ENCODE results near the gene BPIFB1.

DNA sequence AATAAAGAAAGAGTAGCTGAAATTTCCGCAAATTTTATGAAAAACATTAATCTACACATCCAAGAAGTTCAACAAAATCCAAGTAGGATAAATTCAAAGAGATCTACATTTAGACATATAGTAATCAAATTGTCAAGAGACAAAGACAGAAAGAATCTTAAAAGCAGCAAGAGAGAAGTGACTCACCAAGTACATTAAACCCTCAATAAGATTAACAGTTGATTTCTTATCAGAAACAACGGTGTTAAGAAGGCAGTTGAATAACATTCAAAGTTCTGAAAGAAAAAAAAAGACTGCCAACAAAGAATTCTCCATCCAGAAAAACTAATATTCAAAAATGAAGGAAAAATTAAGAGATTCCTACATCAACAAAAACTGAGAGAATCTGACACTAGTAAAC lies 28.0 kb upstream of the BPIFB1 start:
- TF ChIP-seq ZBTB8A (tag by site-specific recombination; IDR thresholded peaks at IDR 0.05) (no peak), ZNF670 (tag by site-specific recombination; IDR thresholded peaks at IDR 0.05; ENCODE audit: low read depth) (no peak), MEIS1 (CRISPR knock-in tag; IDR thresholded peaks at IDR 0.05; ENCODE audit: borderline replicate concordance) (no peak), ZNF391 (tag by site-specific recombination; IDR thresholded peaks at IDR 0.05; ENCODE audit: borderline replicate concordance, low read depth) (no peak), YY1 (tag by site-specific recombination; IDR thresholded peaks at IDR 0.05) (no peak), ZXDB (tag by site-specific recombination; IDR thresholded peaks at IDR 0.05) (no peak), ZNF133 (tag by site-specific recombination; IDR thresholded peaks at IDR 0.05) (no peak), ZBTB7A (tag by site-specific recombination; IDR thresholded peaks at IDR 0.05; ENCODE audit: low read depth) (no peak), TCF7L2 (IDR thresholded peaks at IDR 0.05; ENCODE audit: borderline replicate concordance, low read depth, low read length) (no peak), ZIC2 (tag by site-specific recombination; IDR thresholded peaks at IDR 0.05) (no peak)
- TF ChIP-seq, protein P1, sequence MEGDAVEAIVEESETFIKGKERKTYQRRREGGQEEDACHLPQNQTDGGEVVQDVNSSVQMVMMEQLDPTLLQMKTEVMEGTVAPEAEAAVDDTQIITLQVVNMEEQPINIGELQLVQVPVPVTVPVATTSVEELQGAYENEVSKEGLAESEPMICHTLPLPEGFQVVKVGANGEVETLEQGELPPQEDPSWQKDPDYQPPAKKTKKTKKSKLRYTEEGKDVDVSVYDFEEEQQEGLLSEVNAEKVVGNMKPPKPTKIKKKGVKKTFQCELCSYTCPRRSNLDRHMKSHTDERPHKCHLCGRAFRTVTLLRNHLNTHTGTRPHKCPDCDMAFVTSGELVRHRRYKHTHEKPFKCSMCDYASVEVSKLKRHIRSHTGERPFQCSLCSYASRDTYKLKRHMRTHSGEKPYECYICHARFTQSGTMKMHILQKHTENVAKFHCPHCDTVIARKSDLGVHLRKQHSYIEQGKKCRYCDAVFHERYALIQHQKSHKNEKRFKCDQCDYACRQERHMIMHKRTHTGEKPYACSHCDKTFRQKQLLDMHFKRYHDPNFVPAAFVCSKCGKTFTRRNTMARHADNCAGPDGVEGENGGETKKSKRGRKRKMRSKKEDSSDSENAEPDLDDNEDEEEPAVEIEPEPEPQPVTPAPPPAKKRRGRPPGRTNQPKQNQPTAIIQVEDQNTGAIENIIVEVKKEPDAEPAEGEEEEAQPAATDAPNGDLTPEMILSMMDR (tag by site-specific recombination; IDR thresholded peaks at IDR 0.05) = no peak
- TF ChIP-seq, protein P2, sequence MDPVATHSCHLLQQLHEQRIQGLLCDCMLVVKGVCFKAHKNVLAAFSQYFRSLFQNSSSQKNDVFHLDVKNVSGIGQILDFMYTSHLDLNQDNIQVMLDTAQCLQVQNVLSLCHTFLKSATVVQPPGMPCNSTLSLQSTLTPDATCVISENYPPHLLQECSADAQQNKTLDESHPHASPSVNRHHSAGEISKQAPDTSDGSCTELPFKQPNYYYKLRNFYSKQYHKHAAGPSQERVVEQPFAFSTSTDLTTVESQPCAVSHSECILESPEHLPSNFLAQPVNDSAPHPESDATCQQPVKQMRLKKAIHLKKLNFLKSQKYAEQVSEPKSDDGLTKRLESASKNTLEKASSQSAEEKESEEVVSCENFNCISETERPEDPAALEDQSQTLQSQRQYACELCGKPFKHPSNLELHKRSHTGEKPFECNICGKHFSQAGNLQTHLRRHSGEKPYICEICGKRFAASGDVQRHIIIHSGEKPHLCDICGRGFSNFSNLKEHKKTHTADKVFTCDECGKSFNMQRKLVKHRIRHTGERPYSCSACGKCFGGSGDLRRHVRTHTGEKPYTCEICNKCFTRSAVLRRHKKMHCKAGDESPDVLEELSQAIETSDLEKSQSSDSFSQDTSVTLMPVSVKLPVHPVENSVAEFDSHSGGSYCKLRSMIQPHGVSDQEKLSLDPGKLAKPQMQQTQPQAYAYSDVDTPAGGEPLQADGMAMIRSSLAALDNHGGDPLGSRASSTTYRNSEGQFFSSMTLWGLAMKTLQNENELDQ (tag by site-specific recombination; IDR thresholded peaks at IDR 0.05; ENCODE audit: low read depth) = no peak
- TF ChIP-seq, protein P3, sequence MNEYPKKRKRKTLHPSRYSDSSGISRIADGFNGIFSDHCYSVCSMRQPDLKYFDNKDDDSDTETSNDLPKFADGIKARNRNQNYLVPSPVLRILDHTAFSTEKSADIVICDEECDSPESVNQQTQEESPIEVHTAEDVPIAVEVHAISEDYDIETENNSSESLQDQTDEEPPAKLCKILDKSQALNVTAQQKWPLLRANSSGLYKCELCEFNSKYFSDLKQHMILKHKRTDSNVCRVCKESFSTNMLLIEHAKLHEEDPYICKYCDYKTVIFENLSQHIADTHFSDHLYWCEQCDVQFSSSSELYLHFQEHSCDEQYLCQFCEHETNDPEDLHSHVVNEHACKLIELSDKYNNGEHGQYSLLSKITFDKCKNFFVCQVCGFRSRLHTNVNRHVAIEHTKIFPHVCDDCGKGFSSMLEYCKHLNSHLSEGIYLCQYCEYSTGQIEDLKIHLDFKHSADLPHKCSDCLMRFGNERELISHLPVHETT (tag by site-specific recombination; IDR thresholded peaks at IDR 0.05) = no peak
- TF ChIP-seq, protein P4, sequence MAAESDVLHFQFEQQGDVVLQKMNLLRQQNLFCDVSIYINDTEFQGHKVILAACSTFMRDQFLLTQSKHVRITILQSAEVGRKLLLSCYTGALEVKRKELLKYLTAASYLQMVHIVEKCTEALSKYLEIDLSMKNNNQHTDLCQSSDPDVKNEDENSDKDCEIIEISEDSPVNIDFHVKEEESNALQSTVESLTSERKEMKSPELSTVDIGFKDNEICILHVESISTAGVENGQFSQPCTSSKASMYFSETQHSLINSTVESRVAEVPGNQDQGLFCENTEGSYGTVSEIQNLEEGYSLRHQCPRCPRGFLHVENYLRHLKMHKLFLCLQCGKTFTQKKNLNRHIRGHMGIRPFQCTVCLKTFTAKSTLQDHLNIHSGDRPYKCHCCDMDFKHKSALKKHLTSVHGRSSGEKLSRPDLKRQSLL (tag by site-specific recombination; IDR thresholded peaks at IDR 0.05) = no peak
